GM19452 (cell line): ENCODE data around the gene KDM3A.

Experiments used
- ATAC-seq: cut with Tn5 transposase; IDR thresholded peaks from one replicate; pipeline ENCODE4 v1.9.1; 2021; ENCODE audit not compliant: unreplicated experiment

KDM3A gene

DNA sequence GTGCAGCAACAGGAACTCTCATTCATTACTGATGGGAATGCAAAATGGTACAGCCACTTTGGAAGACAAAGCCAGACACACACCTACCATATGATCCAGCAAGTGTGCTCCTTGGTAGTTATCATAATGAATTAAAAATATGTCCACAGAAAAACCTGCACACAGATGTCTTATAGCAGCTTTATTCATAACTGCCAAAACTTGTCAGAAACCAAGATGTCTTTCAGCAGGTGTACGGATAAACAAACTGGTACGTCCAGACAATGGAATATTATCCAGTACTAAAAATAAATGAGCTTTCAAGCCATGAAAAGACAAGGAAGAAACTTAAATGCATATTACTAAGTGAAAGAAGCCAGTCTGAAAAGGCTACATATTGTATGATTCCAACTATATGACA, 71.7 kb downstream of the KDM3A start:
- ATAC-seq = no peak

DNA sequence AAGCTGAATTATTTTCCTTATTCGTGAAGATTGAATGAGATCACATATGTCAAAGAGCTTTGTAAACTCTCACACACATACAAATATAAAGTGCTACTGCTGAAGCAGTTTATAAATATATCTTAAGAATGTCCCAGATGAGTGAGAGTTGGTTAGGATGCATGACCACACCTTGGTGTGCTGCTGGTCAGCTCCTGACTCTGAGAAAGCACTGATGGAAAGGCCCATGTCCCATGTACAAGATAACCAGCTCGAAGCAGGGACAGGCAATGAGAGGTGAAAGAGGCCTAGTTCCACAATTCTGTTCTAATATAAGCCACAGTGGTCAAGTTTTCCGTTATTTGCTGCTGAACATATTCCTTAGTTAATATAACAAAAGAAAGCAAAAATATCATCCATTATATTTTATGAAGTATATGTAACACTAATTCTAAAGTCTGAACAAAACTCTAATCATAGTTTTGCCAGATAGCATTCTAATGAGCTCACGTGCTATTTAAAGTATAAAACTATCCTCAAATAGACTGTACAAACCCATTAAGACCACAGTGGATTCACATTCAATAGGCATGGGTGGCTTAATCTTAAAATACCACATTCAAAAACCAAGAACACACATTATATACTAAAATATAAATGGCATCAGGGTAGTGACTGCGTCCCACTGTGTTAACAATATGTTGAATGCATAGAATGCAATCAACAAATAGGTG, 72.9 kb downstream of the KDM3A start:
- no peak for ATAC-seq

DNA sequence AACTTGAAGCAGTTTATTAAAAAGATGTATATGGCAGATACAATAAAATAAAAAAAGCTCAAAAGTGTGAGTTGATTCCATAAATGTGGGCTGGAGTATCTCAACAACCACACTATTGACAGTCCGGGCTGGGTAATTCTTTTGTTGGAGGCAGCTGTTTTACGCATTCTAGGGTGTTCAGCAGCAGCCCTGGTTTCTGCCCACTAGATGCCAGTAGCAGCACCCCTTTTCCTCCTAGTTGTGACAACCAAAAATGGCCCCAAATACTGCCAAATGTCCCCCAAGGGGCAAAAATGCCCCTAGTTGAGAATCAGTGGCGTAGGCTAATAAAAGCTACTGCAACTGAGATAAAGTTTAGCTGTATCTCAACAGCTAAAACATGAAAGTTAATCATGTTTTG, 77.3 kb downstream of the KDM3A start:
- ATAC-seq = no peak

DNA sequence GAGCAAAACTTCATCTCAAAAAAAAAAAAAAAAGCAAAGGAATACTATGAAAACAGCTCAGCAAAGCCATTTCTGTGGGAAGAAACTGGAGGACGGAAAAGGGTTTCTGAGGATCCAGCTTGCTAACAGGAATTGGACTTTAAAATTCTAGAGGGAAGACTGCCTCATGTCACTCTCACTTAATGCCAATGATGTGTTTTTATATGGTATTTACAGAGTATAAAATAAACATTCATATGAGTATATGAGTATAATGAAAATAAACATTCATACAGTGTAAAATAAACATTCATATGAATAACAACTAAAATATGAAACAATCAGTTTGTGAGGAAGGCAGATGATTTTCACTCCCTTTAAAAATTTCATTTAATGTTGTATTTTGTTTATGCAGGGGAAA, 78.2 kb downstream of the KDM3A start:
- ATAC-seq = no peak

DNA sequence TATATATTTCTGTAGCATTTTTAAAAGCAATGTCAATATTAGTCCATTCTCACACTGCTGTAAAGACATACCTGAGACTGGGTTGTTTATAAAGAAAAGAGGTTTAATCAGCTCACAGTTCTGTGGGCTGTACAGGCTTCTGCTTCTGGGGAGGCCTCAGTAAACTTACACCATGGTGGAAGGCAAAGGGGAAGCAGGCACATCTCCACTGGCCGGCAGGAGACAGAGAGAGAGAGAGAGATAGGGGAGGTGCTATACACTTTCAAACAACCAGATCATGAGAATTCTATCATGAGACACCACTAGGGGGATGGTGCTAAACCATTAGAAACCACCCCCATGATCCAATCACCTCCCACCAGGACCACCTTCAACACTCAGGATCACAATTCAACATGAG, 79.0 kb downstream of the KDM3A start:
- no peak for ATAC-seq

DNA sequence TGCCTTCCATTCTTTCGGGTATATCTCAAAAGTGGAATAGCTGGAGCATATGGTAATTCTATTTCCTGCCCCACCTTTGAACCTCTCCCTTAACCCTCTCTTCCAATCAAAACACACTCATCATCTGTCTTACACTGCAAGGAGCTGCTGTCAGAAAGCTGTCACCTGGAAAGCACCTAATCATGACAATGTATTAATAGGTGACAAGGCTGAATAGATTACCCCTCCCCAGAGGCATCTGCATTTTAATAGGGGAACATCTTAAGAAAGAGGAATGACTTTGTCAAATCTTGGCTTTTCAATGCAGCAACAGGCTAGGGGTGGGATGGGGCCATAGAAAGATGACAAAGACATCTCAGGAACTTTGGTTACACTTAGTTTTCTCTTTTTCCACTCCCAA, 80.8 kb downstream of the KDM3A start:
- ATAC-seq = no peak

DNA sequence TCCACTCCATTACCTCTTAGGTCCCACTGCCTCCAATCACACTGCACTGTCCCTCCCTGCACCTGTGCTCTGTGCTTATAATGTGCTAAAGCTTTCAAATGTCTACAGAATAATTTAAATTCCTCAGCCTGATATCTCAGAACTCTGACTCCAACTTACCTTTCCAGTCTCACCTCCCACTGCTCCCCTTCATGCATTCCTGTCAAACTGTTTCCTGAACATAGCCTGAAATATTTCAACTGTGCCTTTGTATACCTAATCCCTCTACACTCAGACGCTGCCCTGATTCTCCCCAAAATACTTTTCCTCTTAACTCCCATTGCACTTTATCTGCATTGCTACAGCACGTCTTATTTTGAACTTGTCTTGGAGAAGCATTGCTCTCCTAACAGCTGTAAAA, 81.5 kb downstream of the KDM3A start:
- no peak for ATAC-seq

DNA sequence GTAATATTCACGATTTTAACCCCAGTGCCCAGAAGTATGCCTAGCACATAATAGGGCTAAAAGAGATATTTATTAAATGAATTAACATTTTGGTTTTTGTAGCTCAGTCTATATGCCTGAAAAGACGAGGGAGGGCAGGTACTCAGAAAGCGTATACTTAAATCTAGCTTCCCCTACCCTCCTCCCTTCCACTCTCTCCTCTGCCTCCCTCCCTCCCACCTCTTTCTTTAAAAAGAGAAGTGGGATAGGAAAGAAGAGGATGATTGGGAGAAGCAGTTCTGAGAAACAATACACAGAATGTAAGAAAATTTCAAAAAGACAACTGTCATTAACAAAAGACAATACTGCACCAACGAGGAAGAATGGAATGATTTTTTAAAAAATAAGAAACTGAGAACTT, 82.3 kb downstream of the KDM3A start:
- ATAC-seq = no peak

DNA sequence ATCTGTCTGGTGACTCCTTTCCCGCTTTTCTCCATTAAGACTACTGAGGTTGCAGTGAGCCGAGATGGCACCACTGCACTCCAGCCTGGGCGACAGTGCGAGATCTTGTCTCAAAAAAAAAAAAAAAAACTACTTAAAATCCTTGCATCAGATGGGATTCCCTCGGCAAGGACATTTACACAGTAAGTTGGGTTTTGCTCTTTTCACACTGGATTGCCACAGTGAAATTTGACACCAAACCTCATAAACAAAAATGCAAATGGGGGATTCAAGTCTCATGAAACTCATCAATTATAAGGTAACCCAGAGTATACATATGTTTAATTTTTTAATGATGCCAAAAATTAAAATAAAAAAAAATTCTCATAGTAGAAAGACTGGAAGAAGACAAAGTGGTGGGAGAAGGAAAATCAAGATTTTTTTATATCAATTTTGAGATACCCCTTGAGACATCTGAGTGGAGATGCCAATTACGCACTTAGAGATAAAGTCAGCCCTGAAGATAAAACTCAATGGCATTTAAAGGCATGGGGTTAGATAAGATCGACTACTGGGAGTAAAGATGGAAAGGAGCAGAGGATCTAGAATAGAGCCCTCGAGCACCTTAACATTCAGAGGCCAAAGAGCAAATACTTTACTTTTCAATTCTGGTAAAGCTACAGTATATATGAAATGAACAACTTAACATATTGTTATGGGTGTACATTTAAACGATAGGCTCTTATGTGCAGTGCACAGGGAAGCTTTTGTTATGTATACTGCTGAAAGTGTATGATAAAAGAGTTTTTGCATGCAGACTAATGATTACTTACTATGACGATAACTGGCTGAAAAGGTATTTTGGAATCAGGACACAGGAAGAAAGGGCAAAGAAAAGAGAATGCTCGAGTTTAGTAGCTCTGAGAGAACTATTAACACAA, 84.5 kb downstream of the KDM3A start:
- ATAC-seq = no peak

DNA sequence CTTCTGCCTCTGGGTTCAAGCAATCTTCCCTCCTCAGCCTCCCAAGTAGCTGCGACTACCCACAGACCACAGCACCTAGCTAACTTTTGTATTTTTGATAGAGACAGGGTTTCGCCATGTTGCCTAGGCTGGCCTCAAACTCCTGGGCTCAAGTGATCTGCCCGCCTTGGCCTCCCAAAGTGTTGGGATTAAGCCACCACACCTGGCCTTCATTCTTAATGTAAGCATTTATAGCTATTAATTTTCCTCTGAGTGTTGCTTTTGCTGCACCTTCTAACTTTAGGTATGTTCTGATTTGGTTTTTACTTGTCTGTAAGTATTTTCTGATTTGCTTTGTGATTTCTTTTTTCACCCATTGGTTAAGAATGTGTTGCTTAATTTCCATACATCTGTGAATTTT, 92.4 kb downstream of the KDM3A start:
- no peak for ATAC-seq

DNA sequence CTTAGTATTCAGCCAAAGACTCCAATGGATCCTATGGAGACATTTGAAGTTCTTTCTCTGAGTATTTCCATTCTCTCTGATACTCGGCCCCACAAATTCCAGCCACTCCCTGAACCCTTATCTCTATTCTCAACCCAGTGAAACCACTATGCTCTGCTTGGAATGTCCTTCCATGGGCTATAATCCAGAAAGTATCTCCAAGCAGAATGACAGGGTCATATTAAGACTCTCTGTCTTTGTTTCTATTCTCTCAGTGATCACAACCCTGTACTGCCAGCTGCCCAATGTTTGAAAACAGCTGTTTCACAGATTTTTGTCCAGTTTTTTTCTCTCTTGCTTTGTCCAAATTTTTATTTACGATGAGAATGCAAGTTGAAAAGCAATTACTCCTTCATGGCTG, 100.2 kb downstream of the KDM3A start:
- ATAC-seq = no peak
